ENCODE measurements around the gene ACP4. TPM values are rescaled to one million over a fixed set of nuclear protein-coding genes. Genes with fewer than 3 reads are reported as not detected.
"Not testable (repeated sequence)": the region's sequence is repeated elsewhere in the genome, so short reads cannot be mapped to it uniquely, and the experiment has no call there.

Gene ACP4
- total RNA-seq, 3 donors from 2014 or later (not counting 1 experiment from before 2014, with no cell fraction given), result not detected

- no peak for TF ChIP-seq CTCF (IDR thresholded peaks at IDR 0.05)
- H3K4me1 ChIP-seq (ENCODE audit: control insufficient read depth, insufficient read depth, low read length), result no peaks in the 10 kb centered on the region
- WGBS (ENCODE audit: insufficient coverage), result 33% methylated on average over 5 of the region's 5 CpGs
- intact Hi-C loops (cut with micrococcal nuclease), result no loop called here
- H3K27ac Mint-ChIP-seq, result no peak overlapping the region
- no peaks in the 10 kb centered on the region for H3K9me3 ChIP-seq (ENCODE audit: control insufficient read depth, insufficient read depth, low read length)
- no peaks in the 10 kb centered on the region for H3K9me3 Mint-ChIP-seq
- H3K4me3 Mint-ChIP-seq, result no peak overlapping the region
- no peaks in the 10 kb centered on the region for H3K27me3 ChIP-seq (ENCODE audit: control insufficient read depth, insufficient read depth, low read length)
- ATAC-seq, result no peak
- no peaks in the 10 kb centered on the region for H3K4me1 Mint-ChIP-seq
- H3K27ac ChIP-seq (ENCODE audit: low read length), result no peak overlapping the region
- DNase-seq, result no peak
- no peaks in the 10 kb centered on the region for H3K36me3 Mint-ChIP-seq
- H3K4me3 ChIP-seq (ENCODE audit: low read length), result no peak overlapping the region
- no peaks in the 10 kb centered on the region for H3K36me3 ChIP-seq (ENCODE audit: control insufficient read depth, insufficient read depth, low read length)
- peaks cover 7 to 9% of the 10 kb centered on the region in 2 donors for H3K27me3 Mint-ChIP-seq (ENCODE audit: low read depth in 2 of 2)
These were observed 21.9 kb upstream of the ACP4 start for GRCh38 chr19:50768277-50768676.

- H3K4me1 ChIP-seq (ENCODE audit: control insufficient read depth, insufficient read depth, low read length); H3K9me3 Mint-ChIP-seq; H3K27me3 ChIP-seq (ENCODE audit: control insufficient read depth, insufficient read depth, low read length); H3K36me3 ChIP-seq (ENCODE audit: control insufficient read depth, insufficient read depth, low read length); H3K4me3 ChIP-seq (ENCODE audit: low read length); H3K9me3 ChIP-seq (ENCODE audit: control insufficient read depth, insufficient read depth, low read length); H3K27ac Mint-ChIP-seq; DNase-seq; ATAC-seq; H3K27ac ChIP-seq (ENCODE audit: low read length); H3K36me3 Mint-ChIP-seq; intact Hi-C loops (cut with micrococcal nuclease); H3K4me1 Mint-ChIP-seq; H3K4me3 Mint-ChIP-seq: not testable (repeated sequence)
- H3K27me3 Mint-ChIP-seq (ENCODE audit: low read depth in 2 of 2), result peaks cover 7 to 18% of the 10 kb centered on the region in 2 donors
- 100% methylated on average over 1 of the region's 2 CpGs for WGBS (ENCODE audit: insufficient coverage)
These were observed 20.1 kb upstream of the ACP4 start, which contains the start of gene GPR32 for GRCh38 chr19:50770164-50770563. TSS of gene GPR32 (plus strand) at chr19:50770464. CDS start at chr19:50770601, 137 bp downstream.

GRCh38 chr19:50770888-50771287 is 19.3 kb upstream of the ACP4 start:
- no peak for TF ChIP-seq CTCF (IDR thresholded peaks at IDR 0.05)
- no peak overlapping the region for H3K27ac Mint-ChIP-seq
- DNase-seq (no peak), ATAC-seq (no peak)
- no peaks in the 10 kb centered on the region for H3K36me3 ChIP-seq (ENCODE audit: control insufficient read depth, insufficient read depth, low read length)
- WGBS (ENCODE audit: insufficient coverage), result 88% methylated on average over 13 of the region's 13 CpGs
- intact Hi-C loops (cut with micrococcal nuclease), result no loop called here
- H3K4me3 Mint-ChIP-seq, result no peak overlapping the region
- no peaks in the 10 kb centered on the region for H3K9me3 Mint-ChIP-seq
- no peak overlapping the region for H3K27ac ChIP-seq (ENCODE audit: low read length)
- H3K9me3 ChIP-seq (ENCODE audit: control insufficient read depth, insufficient read depth, low read length), result no peaks in the 10 kb centered on the region
- H3K36me3 Mint-ChIP-seq, result no peaks in the 10 kb centered on the region
- H3K4me1 ChIP-seq (ENCODE audit: control insufficient read depth, insufficient read depth, low read length), result no peaks in the 10 kb centered on the region
- H3K4me3 ChIP-seq (ENCODE audit: low read length), result no peak overlapping the region
- H3K4me1 Mint-ChIP-seq, result no peaks in the 10 kb centered on the region
- H3K27me3 ChIP-seq (ENCODE audit: control insufficient read depth, insufficient read depth, low read length), result no peaks in the 10 kb centered on the region
- H3K27me3 Mint-ChIP-seq (ENCODE audit: low read depth in 2 of 2), result peaks cover 14 to 21% of the 10 kb centered on the region in 2 donors

GRCh38 chr19:50772476-50772875 is 17.7 kb upstream of the ACP4 start:
- Mint-ChIP-seq H3K27me3 (ENCODE audit: low read depth in 2 of 2) (peaks cover 22 to 23% of the 10 kb centered on the region in 2 donors), H3K4me3 (no peak overlapping the region), H3K36me3 (no peaks in the 10 kb centered on the region), H3K9me3 (peaks cover 0 to 2% of the 10 kb centered on the region in 2 donors), H3K4me1 (no peaks in the 10 kb centered on the region), H3K27ac (no peak overlapping the region)
- no peaks in the 10 kb centered on the region for H3K4me1 ChIP-seq (ENCODE audit: control insufficient read depth, insufficient read depth, low read length)
- H3K27me3 ChIP-seq (ENCODE audit: control insufficient read depth, insufficient read depth, low read length), result peaks cover 2% of the 10 kb centered on the region
- ATAC-seq, result peak in 1 of 3 donors; percentile 46
- H3K27ac ChIP-seq (ENCODE audit: low read length), result no peak overlapping the region
- intact Hi-C loops (cut with micrococcal nuclease), result no loop called here
- TF ChIP-seq CTCF (IDR thresholded peaks at IDR 0.05), result no peak
- no peaks in the 10 kb centered on the region for H3K36me3 ChIP-seq (ENCODE audit: control insufficient read depth, insufficient read depth, low read length)
- no peak overlapping the region for H3K4me3 ChIP-seq (ENCODE audit: low read length)
- peak in 1 of 2 donors; percentile 37 for DNase-seq
- 44% methylated on average over 1 of the region's 2 CpGs for WGBS (ENCODE audit: insufficient coverage)
- no peaks in the 10 kb centered on the region for H3K9me3 ChIP-seq (ENCODE audit: control insufficient read depth, insufficient read depth, low read length)

GRCh38 chr19:50772912-50773311 is 17.3 kb upstream of the ACP4 start:
- intact Hi-C loops (cut with micrococcal nuclease); H3K36me3 ChIP-seq (ENCODE audit: control insufficient read depth, insufficient read depth, low read length); H3K4me3 ChIP-seq (ENCODE audit: low read length); H3K4me3 Mint-ChIP-seq; H3K9me3 ChIP-seq (ENCODE audit: control insufficient read depth, insufficient read depth, low read length); H3K27ac Mint-ChIP-seq; ATAC-seq; H3K9me3 Mint-ChIP-seq; DNase-seq; H3K27ac ChIP-seq (ENCODE audit: low read length); H3K4me1 ChIP-seq (ENCODE audit: control insufficient read depth, insufficient read depth, low read length); H3K36me3 Mint-ChIP-seq; H3K27me3 ChIP-seq (ENCODE audit: control insufficient read depth, insufficient read depth, low read length); H3K4me1 Mint-ChIP-seq: not testable (repeated sequence)
- H3K27me3 Mint-ChIP-seq (ENCODE audit: low read depth in 2 of 2), result peaks cover 25 to 26% of the 10 kb centered on the region in 2 donors
- WGBS (ENCODE audit: insufficient coverage), result 97% methylated on average over 3 of the region's 3 CpGs

- H3K4me1 ChIP-seq (ENCODE audit: control insufficient read depth, insufficient read depth, low read length); ATAC-seq; H3K27me3 ChIP-seq (ENCODE audit: control insufficient read depth, insufficient read depth, low read length); H3K9me3 Mint-ChIP-seq; H3K36me3 ChIP-seq (ENCODE audit: control insufficient read depth, insufficient read depth, low read length); intact Hi-C loops (cut with micrococcal nuclease); H3K9me3 ChIP-seq (ENCODE audit: control insufficient read depth, insufficient read depth, low read length); H3K27ac ChIP-seq (ENCODE audit: low read length); H3K4me3 Mint-ChIP-seq; H3K4me3 ChIP-seq (ENCODE audit: low read length); DNase-seq; H3K27ac Mint-ChIP-seq; H3K4me1 Mint-ChIP-seq; H3K36me3 Mint-ChIP-seq: not testable (repeated sequence)
- WGBS (ENCODE audit: insufficient coverage), result 69% methylated on average over 7 of the region's 7 CpGs
- H3K27me3 Mint-ChIP-seq (ENCODE audit: low read depth in 2 of 2), result peaks cover 31% of the 10 kb centered on the region in 2 donors
These were observed 16.8 kb upstream of the ACP4 start for GRCh38 chr19:50773454-50773853.

Measured in natural killer cell (primary cell).